Thoracic aorta (tissue), 2 donors: ENCODE data around the gene ASTN1. TPM values are rescaled to one million over a fixed set of nuclear protein-coding genes. Genes with fewer than 3 reads are reported as not detected.

Source experiments
- ATAC-seq: fragments of 150-250 bp; one replicate; pipeline ENCODE4 v1.8.0; 2017; ENCODE audit warnings: low read depth; ENCODE audit not compliant: insufficient number of reproducible peaks, low FRiP score
- DNase-seq: peaks from one replicate; pipeline ENCODE4 v3.0.0-alpha.2; 2020; ENCODE audit warnings: low spot score
- H3K27ac ChIP-seq, 2 donors: fragments of 200-600 bp; sonication (generic); 1 replicate in 1 of 2; 2 replicates in 1 of 2; pipeline ENCODE4 v1.5.1; 2016; ENCODE audit warnings: mild to moderate bottlenecking in 2 of 2, moderate library complexity in 2 of 2
- H3K27me3 ChIP-seq: fragments of 200-600 bp; sonication (generic); replicated peaks from 2 replicates; pipeline ENCODE4 v1.6.0; 2016; ENCODE audit warnings: mild to moderate bottlenecking; ENCODE audit not compliant: insufficient read depth
- H3K36me3 ChIP-seq: fragments of 200-600 bp; sonication (generic); one replicate; pipeline ENCODE4 v1.5.1; 2016
- H3K4me1 ChIP-seq, 2 donors: fragments of 200-600 bp; sonication (generic); 1 replicate in 1 of 2; 2 replicates in 1 of 2; pipeline versions ENCODE4 v1.5.1 to v1.6.0; 2016; ENCODE audit warnings: low read depth in 2 of 2, mild to moderate bottlenecking in 1 of 2; ENCODE audit not compliant: control insufficient read depth in 1 of 2
- H3K4me3 ChIP-seq: fragments of 200-600 bp; sonication (generic); 2 replicates; pipeline ENCODE4 v1.5.1; 2016; ENCODE audit warnings: mild to moderate bottlenecking
- H3K9me3 ChIP-seq: fragments of 200-600 bp; sonication (generic); 2 replicates; pipeline ENCODE4 v1.5.1; 2016
- total RNA-seq, 2 donors: library from RNA; depleted of rRNA; stranded (reverse); fragments of >200 nt; gene quantifications; one replicate each; pipeline versions ENCODE4 v1.1.0 to v1.2.3, GENCODE V29; 2016
- TF ChIP-seq, protein P1 (sequence below): fragments of 200-600 bp; sonication (generic); IDR thresholded peaks from one replicate; pipeline ENCODE4 v1.5.1; 2019; ENCODE audit warnings: antibody characterized with exemption

Gene ASTN1
- total RNA-seq, 2 donors from 2014 or later: 0.41 to 0.42 TPM

DNA sequence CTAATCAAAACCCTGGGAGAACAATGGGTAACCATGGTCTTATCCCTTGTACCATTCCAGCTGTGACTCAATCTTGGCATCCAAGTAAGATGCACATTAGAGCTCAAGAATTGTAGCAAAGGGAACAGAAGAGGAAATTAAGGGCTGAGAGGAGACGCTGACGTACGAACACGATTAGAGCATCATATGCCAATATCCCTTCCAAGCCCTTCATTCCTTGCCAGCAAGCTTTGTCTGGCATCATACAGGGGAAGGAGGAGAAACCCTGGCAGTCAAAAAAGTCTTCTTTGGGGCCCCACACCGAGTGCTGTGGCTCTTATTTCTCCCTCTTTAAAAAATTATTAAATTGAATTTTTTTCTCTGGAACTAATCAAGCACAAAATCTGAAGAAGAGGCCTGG is 120.9 kb downstream of the ASTN1 start:
- Histone ChIP-seq H3K27me3 (no peaks in the 10 kb centered on the region), H3K4me3 (no peak overlapping the region), H3K27ac (no peak overlapping the region), H3K9me3 (no peaks in the 10 kb centered on the region), H3K36me3 (no peaks in the 10 kb centered on the region), H3K4me1 (no peaks in the 10 kb centered on the region)
- DNase-seq (no peak), ATAC-seq (no peak)
- TF ChIP-seq, protein P1, sequence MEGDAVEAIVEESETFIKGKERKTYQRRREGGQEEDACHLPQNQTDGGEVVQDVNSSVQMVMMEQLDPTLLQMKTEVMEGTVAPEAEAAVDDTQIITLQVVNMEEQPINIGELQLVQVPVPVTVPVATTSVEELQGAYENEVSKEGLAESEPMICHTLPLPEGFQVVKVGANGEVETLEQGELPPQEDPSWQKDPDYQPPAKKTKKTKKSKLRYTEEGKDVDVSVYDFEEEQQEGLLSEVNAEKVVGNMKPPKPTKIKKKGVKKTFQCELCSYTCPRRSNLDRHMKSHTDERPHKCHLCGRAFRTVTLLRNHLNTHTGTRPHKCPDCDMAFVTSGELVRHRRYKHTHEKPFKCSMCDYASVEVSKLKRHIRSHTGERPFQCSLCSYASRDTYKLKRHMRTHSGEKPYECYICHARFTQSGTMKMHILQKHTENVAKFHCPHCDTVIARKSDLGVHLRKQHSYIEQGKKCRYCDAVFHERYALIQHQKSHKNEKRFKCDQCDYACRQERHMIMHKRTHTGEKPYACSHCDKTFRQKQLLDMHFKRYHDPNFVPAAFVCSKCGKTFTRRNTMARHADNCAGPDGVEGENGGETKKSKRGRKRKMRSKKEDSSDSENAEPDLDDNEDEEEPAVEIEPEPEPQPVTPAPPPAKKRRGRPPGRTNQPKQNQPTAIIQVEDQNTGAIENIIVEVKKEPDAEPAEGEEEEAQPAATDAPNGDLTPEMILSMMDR: no peak

DNA sequence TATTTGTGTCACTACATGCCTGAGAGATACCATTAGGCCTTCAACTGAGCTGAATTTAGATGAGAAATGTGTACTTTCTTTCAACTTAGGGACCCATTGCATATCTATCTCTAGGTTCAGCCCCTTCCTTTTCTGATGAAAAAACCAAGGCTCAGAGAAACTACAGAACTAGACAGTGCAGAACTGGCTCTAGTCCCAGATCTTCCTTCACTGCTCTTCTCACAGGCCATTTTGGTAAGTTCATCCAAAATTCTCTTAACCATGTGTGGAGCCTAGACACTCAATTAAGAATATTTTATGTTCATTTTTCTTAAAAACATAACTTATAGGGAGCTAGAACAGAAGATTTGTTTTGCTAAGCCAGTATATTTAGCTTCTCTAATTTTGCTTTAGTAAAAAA is 128.9 kb downstream of the ASTN1 start:
- Histone ChIP-seq H3K27me3 (no peaks in the 10 kb centered on the region), H3K36me3 (no peaks in the 10 kb centered on the region), H3K4me1 (no peaks in the 10 kb centered on the region), H3K4me3 (no peak overlapping the region), H3K9me3 (no peaks in the 10 kb centered on the region), H3K27ac (no peak overlapping the region)
- TF ChIP-seq, protein P1: no peak
- DNase-seq: no peak
- ATAC-seq: no peak

DNA sequence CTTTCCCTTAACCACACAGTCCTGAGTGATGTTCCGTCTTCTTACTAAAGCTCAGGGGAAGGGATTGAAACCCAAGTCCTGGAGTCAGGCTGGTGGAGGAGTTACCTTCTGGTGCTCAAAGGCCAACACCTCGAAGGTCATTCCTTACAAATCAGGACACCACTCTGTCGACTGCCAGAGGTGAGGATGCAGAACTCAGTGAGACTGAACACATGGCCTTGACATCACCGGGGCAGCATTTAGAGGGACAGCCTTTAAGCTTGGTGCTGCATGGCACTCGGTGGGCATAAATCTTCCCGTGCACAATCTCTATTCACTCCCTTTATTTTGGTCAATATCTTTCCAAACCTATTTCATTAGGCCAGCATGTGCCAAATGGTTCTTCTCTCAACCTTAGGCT is 130.9 kb downstream of the ASTN1 start:
- no peaks in the 10 kb centered on the region for H3K4me1 ChIP-seq
- H3K4me3 ChIP-seq: no peak overlapping the region
- H3K9me3 ChIP-seq: no peaks in the 10 kb centered on the region
- H3K27ac ChIP-seq: no peak overlapping the region
- TF ChIP-seq, protein P1: no peak
- ATAC-seq (no peak), DNase-seq (no peak)
- H3K36me3 ChIP-seq: no peaks in the 10 kb centered on the region
- no peaks in the 10 kb centered on the region for H3K27me3 ChIP-seq

DNA sequence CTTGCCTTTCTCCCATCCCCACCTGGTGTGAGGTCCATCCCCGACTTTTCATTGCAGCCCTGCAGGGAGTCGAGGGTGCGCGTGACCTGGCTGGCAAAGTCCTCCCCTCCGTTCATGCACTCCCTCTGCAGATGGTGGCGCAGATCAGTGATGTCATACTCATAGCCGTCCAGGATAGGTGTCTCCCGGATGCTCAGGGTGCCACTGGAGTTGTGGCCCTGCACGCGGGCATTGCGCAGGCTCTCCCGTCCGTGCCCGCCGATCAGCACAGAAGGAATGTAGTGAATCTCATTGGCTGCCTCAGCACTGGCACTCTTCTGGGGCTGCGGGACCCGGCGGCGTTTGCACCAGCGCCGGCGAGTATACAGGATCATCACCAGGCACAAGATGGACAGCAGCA is 132.1 kb downstream of the ASTN1 start:
- no peaks in the 10 kb centered on the region for H3K27me3 ChIP-seq
- DNase-seq: no peak
- H3K27ac ChIP-seq: no peak overlapping the region
- ATAC-seq: no peak
- no peaks in the 10 kb centered on the region for H3K9me3 ChIP-seq
- H3K4me1 ChIP-seq: no peaks in the 10 kb centered on the region
- no peak overlapping the region for H3K4me3 ChIP-seq
- H3K36me3 ChIP-seq: no peaks in the 10 kb centered on the region
- TF ChIP-seq, protein P1: no peak

DNA sequence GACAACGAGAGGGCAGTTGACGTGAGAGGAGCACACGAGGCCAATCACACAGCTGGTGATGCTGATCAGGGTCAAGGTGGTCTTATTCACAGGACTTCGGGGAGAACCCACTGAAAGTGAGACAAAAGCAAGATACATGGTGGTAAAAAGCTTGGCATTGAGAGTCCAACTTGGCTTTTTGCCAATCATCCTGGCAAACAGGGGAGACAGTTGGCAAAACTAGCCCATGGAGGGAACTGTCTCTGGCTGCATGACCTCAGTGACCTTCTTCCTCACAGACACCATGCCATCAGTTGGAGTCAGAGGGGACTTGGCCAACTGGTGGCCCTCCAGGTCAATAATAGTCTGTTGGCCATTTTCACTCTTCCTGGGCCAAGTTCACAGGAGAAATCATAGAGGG is 139.9 kb downstream of the ASTN1 start:
- H3K27ac ChIP-seq: no peak overlapping the region

More for the DNA sequence above, 139.9 kb downstream of the ASTN1 start:
- TF ChIP-seq, protein P1: no peak
- no peaks in the 10 kb centered on the region for H3K27me3 ChIP-seq
- DNase-seq: no peak
- H3K4me1 ChIP-seq: no peaks in the 10 kb centered on the region
- ATAC-seq: no peak
- H3K9me3 ChIP-seq: no peaks in the 10 kb centered on the region
- no peaks in the 10 kb centered on the region for H3K36me3 ChIP-seq
- no peak overlapping the region for H3K4me3 ChIP-seq
